ENCODE results near the gene DTNA.

- no peak for TF ChIP-seq ZNF274 (IDR thresholded peaks at IDR 0.05; ENCODE audit: low read depth, low read length)
- no peak for TF ChIP-seq YY1 (IDR thresholded peaks at IDR 0.05; ENCODE audit: insufficient read depth, insufficient read length)
- TF ChIP-seq SUZ12 (IDR thresholded peaks at IDR 0.05; ENCODE audit: extremely low read depth, insufficient read depth, insufficient read length), result no peak
Measured at GRCh38 chr18:34915046-34915445, 204.9 kb downstream of the DTNA start.
